Measurements from ENCODE around the gene CCDC57. TPM values are rescaled to one million over a fixed set of nuclear protein-coding genes. Genes with fewer than 3 reads are reported as not detected.

Gene CCDC57
- total RNA-seq, 4 donors from 2014 or later, result 23.5 to 87.5 (median 48.3) TPM

DNA sequence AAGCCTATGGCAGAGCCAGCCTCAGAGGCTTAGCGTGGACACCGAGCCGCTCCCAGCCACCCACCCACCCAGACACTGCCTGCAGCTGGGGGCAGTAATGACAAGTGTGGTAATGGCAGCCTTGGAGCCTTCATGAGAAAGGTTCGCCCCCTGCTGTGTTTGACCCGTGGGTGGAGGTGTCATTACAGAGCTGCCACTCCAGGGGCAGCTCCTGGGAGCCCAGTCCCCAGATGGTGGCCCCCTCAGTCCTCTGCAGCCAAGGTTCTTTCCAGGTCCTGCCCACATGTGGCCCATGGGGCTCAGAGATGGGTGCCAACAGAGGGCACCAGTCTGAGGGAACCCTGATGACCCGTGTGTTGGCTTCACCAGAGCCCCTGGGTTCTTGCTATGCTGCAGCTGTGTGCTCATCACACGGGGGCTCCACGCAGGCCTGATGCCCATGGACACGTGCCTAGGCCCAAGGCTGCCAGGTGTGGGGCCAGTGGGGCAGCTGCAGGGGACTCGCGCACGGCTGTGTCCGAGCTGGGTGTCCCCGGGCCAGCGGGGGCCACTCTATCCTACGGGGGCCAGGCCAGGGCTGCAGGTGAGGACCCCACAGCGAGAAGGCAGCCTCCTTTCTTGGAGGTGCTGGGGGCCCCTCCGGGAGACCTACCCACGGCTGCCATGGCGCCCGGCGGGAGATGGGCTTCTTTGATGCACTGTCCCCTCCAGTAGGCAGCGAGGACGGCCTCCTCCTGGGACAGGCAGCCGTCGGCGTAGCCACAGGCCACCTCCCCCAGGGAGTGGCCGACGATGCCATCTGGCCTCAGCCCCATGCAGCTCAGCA is 122.7 kb downstream of the CCDC57 start:
- Histone ChIP-seq H3K4me3 (no peak overlapping the region), H3K4me1 (no peaks in the 10 kb centered on the region), H3K36me3 (peaks cover 0 to 91% (median 40%) of the 10 kb centered on the region in 4 donors), H3K27me3 (no peaks in the 10 kb centered on the region), H3K27ac (no peak overlapping the region), H3K9me3 (no peaks in the 10 kb centered on the region)
- in situ Hi-C loops (cut with MboI; ENCODE audit: low pct_ligation_motif_present in 1 of 4, low pct_unique_long_range_greater_than_20kb in 1 of 4, low sequenced_read_pairs in 3 of 4), result no loop called here
- TF ChIP-seq POLR2A (IDR thresholded peaks at IDR 0.05), result no peak
- TF ChIP-seq, protein P1, sequence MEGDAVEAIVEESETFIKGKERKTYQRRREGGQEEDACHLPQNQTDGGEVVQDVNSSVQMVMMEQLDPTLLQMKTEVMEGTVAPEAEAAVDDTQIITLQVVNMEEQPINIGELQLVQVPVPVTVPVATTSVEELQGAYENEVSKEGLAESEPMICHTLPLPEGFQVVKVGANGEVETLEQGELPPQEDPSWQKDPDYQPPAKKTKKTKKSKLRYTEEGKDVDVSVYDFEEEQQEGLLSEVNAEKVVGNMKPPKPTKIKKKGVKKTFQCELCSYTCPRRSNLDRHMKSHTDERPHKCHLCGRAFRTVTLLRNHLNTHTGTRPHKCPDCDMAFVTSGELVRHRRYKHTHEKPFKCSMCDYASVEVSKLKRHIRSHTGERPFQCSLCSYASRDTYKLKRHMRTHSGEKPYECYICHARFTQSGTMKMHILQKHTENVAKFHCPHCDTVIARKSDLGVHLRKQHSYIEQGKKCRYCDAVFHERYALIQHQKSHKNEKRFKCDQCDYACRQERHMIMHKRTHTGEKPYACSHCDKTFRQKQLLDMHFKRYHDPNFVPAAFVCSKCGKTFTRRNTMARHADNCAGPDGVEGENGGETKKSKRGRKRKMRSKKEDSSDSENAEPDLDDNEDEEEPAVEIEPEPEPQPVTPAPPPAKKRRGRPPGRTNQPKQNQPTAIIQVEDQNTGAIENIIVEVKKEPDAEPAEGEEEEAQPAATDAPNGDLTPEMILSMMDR (IDR thresholded peaks at IDR 0.05), result no peak
- TF ChIP-seq EP300 (IDR thresholded peaks at IDR 0.05; ENCODE audit: low read depth), result no peak
- no peak for TF ChIP-seq POLR2AphosphoS5 (IDR thresholded peaks at IDR 0.05)
- DNase-seq, result no peak
- WGBS, 2 donors (ENCODE audit: low coverage in 1 of 2), result 96% methylated on average over 17 of the region's 29 CpGs; no CpG with 5 or more reads in 1 of the 2 donors
- intact Hi-C loops (cut with DNase I; ENCODE audit: low total_unique reads), result no loop called here

DNA sequence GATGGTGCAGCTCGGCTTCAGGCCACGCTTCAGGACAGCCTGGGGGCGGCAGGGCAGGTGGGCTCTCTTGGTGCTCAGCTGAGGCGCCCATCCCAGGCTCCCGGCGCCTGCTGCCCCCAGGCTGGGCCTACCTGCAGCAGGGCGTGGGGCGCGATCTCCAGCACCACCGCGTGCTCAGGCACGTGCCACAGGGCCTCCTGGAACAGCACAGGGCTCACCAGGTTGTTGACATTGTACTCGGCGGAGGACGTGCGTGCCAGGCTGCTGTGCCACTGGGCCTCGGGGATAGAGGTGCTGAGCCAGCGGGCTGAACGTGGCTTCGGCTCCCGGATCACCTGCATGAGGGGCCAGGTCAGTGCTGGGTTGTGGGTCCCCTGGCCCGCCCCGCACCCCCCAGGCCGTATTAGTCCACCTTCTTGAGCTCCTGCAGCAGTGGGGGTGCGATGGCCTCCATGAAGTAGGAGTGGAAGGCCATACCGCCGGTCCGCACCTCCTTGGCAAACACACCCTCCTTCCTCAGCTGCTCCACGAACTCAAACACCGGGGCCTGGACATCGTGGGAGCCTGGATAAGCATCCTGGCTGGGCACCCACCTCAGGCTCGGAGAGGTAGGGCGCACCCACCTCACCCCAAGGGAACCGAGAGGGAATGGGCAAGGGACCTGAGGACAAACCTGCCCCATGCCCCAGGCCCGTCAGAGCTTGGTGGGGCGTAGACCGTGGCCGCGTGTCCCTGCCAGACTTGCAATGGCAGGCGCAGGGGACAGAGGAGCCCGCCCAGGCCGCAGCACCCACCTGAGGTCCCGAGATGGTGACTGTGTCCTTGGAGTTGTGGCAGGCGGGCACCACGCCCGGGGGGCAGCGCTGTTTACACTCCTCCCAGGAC is 123.6 kb downstream of the CCDC57 start:
- peaks cover 0 to 98% (median 37%) of the 10 kb centered on the region in 4 donors for H3K36me3 ChIP-seq
- TF ChIP-seq, protein P1 (IDR thresholded peaks at IDR 0.05), result no peak
- TF ChIP-seq EP300 (IDR thresholded peaks at IDR 0.05; ENCODE audit: low read depth) (no peak), POLR2A (IDR thresholded peaks at IDR 0.05) (no peak)
- no peak for DNase-seq
- H3K9me3 ChIP-seq, result no peaks in the 10 kb centered on the region
- H3K27me3 ChIP-seq, result no peaks in the 10 kb centered on the region
- 95% methylated on average over 40 of the region's 47 CpGs; no CpG with 5 or more reads in 1 of the 2 donors for WGBS, 2 donors (ENCODE audit: low coverage in 1 of 2)
- intact Hi-C loops (cut with DNase I; ENCODE audit: low total_unique reads), result no loop called here
- H3K4me3 ChIP-seq, result no peak overlapping the region
- H3K4me1 ChIP-seq, result no peaks in the 10 kb centered on the region
- in situ Hi-C loops (cut with MboI; ENCODE audit: low pct_ligation_motif_present in 1 of 4, low pct_unique_long_range_greater_than_20kb in 1 of 4, low sequenced_read_pairs in 3 of 4), result no loop called here
- no peak overlapping the region for H3K27ac ChIP-seq

DNA sequence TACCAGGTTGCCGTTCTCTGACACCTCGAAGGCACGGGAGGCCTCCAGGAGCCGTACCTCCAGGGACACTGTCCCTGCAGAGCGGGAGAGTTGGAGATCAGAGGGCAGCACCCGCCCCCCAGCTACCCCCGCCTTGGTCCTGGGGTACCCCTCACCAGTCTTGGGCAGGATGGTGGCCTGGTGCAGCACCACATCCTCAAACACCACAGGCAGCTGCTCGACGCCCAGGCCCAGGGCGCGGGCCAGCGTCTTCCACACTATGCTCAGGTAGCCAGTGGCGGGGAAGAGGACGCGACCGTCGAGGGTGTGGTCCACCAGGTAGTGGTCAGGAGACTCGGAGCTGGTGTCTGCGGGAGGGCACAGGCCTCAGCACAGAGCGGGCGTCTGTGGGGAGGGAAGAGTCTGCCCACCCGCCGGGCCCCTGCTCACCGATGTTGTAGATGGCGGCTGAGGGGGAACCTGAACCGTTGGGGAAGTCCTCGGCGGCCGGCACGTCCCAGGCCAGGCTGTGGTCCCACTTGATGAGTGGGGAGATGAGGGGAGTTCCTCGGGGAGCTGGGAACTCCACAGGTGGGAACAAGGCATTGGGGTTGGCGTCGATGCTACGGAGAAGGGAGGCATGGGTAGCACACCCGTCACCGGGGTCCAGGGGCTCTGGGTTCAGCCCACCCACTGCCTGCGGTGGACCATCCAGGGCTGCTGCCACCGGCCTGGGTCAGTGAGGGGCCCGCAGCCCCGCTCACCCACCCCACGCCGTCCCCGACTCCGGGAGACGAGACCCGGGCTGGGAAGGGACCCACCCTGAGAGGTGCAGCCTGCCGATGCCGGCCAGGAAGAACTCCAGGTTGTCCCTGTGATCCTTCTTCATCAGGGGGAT is 124.4 kb downstream of the CCDC57 start:
- no peaks in the 10 kb centered on the region for H3K4me1 ChIP-seq
- WGBS, 2 donors (ENCODE audit: low coverage in 1 of 2), result 93% methylated on average over 44 of the region's 48 CpGs; no CpG with 5 or more reads in 1 of the 2 donors
- no peak for TF ChIP-seq POLR2A (IDR thresholded peaks at IDR 0.05)
- TF ChIP-seq EP300 (IDR thresholded peaks at IDR 0.05; ENCODE audit: low read depth), result no peak
- TF ChIP-seq POLR2AphosphoS5 (IDR thresholded peaks at IDR 0.05), result no peak
- TF ChIP-seq, protein P1 (IDR thresholded peaks at IDR 0.05), result no peak
- no peak overlapping the region for H3K4me3 ChIP-seq
- DNase-seq, result no peak
- H3K36me3 ChIP-seq, result peaks cover 0 to 98% (median 33%) of the 10 kb centered on the region in 4 donors
- no peak overlapping the region for H3K27ac ChIP-seq
- H3K27me3 ChIP-seq, result no peaks in the 10 kb centered on the region
- intact Hi-C loops (cut with DNase I; ENCODE audit: low total_unique reads) (no loop called here), in situ Hi-C loops (cut with MboI; ENCODE audit: low pct_ligation_motif_present in 1 of 4, low pct_unique_long_range_greater_than_20kb in 1 of 4, low sequenced_read_pairs in 3 of 4) (no loop called here)
- no peaks in the 10 kb centered on the region for H3K9me3 ChIP-seq

Measured in transverse colon (tissue), 4 donors.